GM12878 (cell line): Measurements from ENCODE around the gene COL9A3. TPM values are rescaled to one million over a fixed set of nuclear protein-coding genes. Genes with fewer than 3 reads are reported as not detected.

Experiments
- BACH1 ChIP-seq: fragments of 450-650 bp; IDR thresholded peaks from 2 replicates; pipeline ENCODE4 v1.6.1; 2017; ENCODE audit warnings: mild to moderate bottlenecking, borderline replicate concordance
- BCL3 ChIP-seq: IDR thresholded peaks from 2 replicates; pipeline ENCODE4 v1.6.1; 2011; ENCODE audit warnings: borderline replicate concordance, low read depth, mild to moderate bottlenecking, moderate library complexity, low read length; ENCODE audit not compliant: insufficient read depth, poor library complexity, severe bottlenecking
- BHLHE40 ChIP-seq, 2 experiments: fragments of 450-650 bp in 1 of 2; IDR thresholded peaks; 2 replicates each; pipeline ENCODE4 v1.6.1; 2011 to 2017; ENCODE audit warnings: low read depth in 2 of 2, borderline replicate concordance in 1 of 2, improper control_type of control experiment in 1 of 2, low read length in 1 of 2, mild to moderate bottlenecking in 1 of 2
- BMI1 ChIP-seq: fragments of 450-650 bp; IDR thresholded peaks from 2 replicates; pipeline ENCODE4 v1.6.1; 2016; ENCODE audit warnings: mild to moderate bottlenecking, moderate library complexity, borderline replicate concordance
- CBX3 ChIP-seq: fragments of 200-600 bp; sonication (generic); IDR thresholded peaks from 2 replicates; pipeline ENCODE4 v1.6.1; 2016; ENCODE audit warnings: low read depth, borderline replicate concordance
- CHD1 ChIP-seq: IDR thresholded peaks from 2 replicates; pipeline ENCODE4 v1.6.1; 2012; ENCODE audit warnings: low read depth, low read length, improper control_type of control experiment
- E2F4 ChIP-seq: IDR thresholded peaks from 2 replicates; pipeline ENCODE4 v1.6.1; 2012; ENCODE audit warnings: low read depth, low read length, improper control_type of control experiment
- HDGF ChIP-seq: fragments of 450-650 bp; IDR thresholded peaks from 2 replicates; pipeline ENCODE4 v1.6.1; 2016; ENCODE audit warnings: antibody characterized with exemption
- IKZF1 ChIP-seq: fragments of 450-650 bp; conservative IDR thresholded peaks from 2 replicates; pipeline ENCODE4 v1.6.1; 2017; ENCODE audit warnings: antibody characterized with exemption, mild to moderate bottlenecking
- IRF4 ChIP-seq: IDR thresholded peaks from 2 replicates; pipeline ENCODE4 v1.6.1; 2011; ENCODE audit warnings: low read depth, low read length
- KLF5 ChIP-seq: fragments of 450-650 bp; IDR thresholded peaks from 2 replicates; pipeline ENCODE4 v1.6.1; 2014; ENCODE audit warnings: mild to moderate bottlenecking; ENCODE audit not compliant: partially characterized antibody
- MEF2B ChIP-seq: fragments of 450-650 bp; IDR thresholded peaks from 2 replicates; pipeline ENCODE4 v1.6.1; 2018; ENCODE audit warnings: mild to moderate bottlenecking, moderate library complexity; ENCODE audit not compliant: partially characterized antibody, poor library complexity, severe bottlenecking
- MTA2 ChIP-seq: fragments of 450-650 bp; IDR thresholded peaks from 2 replicates; pipeline ENCODE4 v1.6.1; 2016; ENCODE audit warnings: low read depth, mild to moderate bottlenecking, moderate library complexity
- NR2F1 ChIP-seq: fragments of 450-650 bp; conservative IDR thresholded peaks from 2 replicates; pipeline ENCODE4 v1.6.1; 2017; ENCODE audit warnings: mild to moderate bottlenecking
- PRDM15 ChIP-seq: fragments of 450-650 bp; formaldehyde crosslinking; IDR thresholded peaks from 2 replicates; pipeline ENCODE4 v1.4.0; 2020; ENCODE audit warnings: mild to moderate bottlenecking, moderate library complexity
- RAD21 ChIP-seq: IDR thresholded peaks from 2 replicates; pipeline ENCODE4 v1.6.1; 2011; ENCODE audit warnings: mild to moderate bottlenecking, low read depth, low read length, moderate library complexity; ENCODE audit not compliant: insufficient read depth
- RUNX3 ChIP-seq: IDR thresholded peaks from 2 replicates; pipeline ENCODE4 v1.6.1; 2012; ENCODE audit warnings: low read length, inconsistent platforms
- SMAD5 ChIP-seq: IDR thresholded peaks from 2 replicates; pipeline ENCODE4 v1.6.1; 2016; ENCODE audit warnings: antibody characterized with exemption, low read depth
- SREBF2 ChIP-seq: IDR thresholded peaks from 2 replicates; pipeline ENCODE4 v1.6.1; 2012; ENCODE audit warnings: mild to moderate bottlenecking, low read length
- STAT1 ChIP-seq: fragments of 450-650 bp; conservative IDR thresholded peaks from 2 replicates; pipeline ENCODE4 v1.6.1; 2014; ENCODE audit warnings: antibody characterized with exemption, mild to moderate bottlenecking
- TCF12 ChIP-seq: IDR thresholded peaks from 2 replicates; pipeline ENCODE4 v1.6.1; 2011; ENCODE audit warnings: low read depth, mild to moderate bottlenecking, low read length
- ZNF217 ChIP-seq: fragments of 450-650 bp; IDR thresholded peaks from 2 replicates; pipeline ENCODE4 v1.6.1; 2017; ENCODE audit warnings: antibody characterized with exemption, mild to moderate bottlenecking
- polyA plus RNA-seq, 11 experiments: library from polyadenylated mRNA; depleted of rRNA in 4 of 11; unstranded in 6 of 11; stranded (reverse) in 5 of 11; fragments of >200 nt; fragmentation: Nextera tagmentation in 4 of 11; fragmentation: Illumina TruSeq in 1 of 11; extraction: Ambion mirVana in 4 of 11; extraction: Trizol in 1 of 11; gene quantifications; 1 replicate in 1 of 11; 2 replicates in 10 of 11; pipeline versions ENCODE4 v1.2.1 to v1.2.3, GENCODE V29; 2011 to 2016; ENCODE audit warnings: inconsistent platforms in 2 of 11, missing spikeins in 2 of 11, low read depth in 1 of 11
- total RNA-seq, 4 experiments: library from RNA; depleted of rRNA in 3 of 4; stranded (reverse); fragments of >200 nt in 3 of 4; fragmentation: Illumina TruSeq in 1 of 4; extraction: Trizol in 1 of 4; gene quantifications; 2 replicates each; pipeline versions ENCODE4 v1.2.1 to v1.2.3, GENCODE V29; 2013 to 2021
- TF ChIP-seq, protein P1 (sequence below): fragments of 450-650 bp; IDR thresholded peaks from 2 replicates; pipeline ENCODE4 v1.6.1; 2017; ENCODE audit warnings: mild to moderate bottlenecking, low read depth, inconsistent platforms; ENCODE audit not compliant: poor library complexity, severe bottlenecking

The COL9A3 gene
- total and polyA plus RNA-seq, 10 of the 15 experiments (the other 5 are each of a cell fraction or from before 2014, with no cell fraction given): 0.09 to 1.7 (median 0.63) TPM; not detected in 1

- TF ChIP-seq PRDM15 (CRISPR knock-in tag) (0 out of 2 replicates have a peak, but pooled peaks have one; percentile 14), STAT1 (no peak), IKZF1 (peak; percentile 28; the same call in 1 of the 2 replicates), CBX3 (no peak), RAD21 (no peak), BMI1 (no peak), RUNX3 (peak; percentile 19; the same call in 1 of the 2 replicates), TCF12 (0 out of 2 replicates have a peak, but pooled peaks have one; percentile 12), MEF2B (no peak), E2F4 (no peak), BHLHE40 (IDR thresholded peaks at IDR 0.05; ENCODE audit: borderline replicate concordance in 1 of 2, low read depth in 2 of 2, low read length in 1 of 2) (peak in 1 of 2 experiments; percentile 53; a peak in 2 of 4 replicates), BACH1 (peak; percentile 66), SMAD5 (no peak), HDGF (no peak), ZNF217 (no peak; the same call in 1 of the 2 replicates), IRF4 (no peak), CHD1 (no peak), SREBF2 (no peak), NR2F1 (no peak), MTA2 (no peak), KLF5 (no peak), BCL3 (no peak)
- TF ChIP-seq, protein P1, sequence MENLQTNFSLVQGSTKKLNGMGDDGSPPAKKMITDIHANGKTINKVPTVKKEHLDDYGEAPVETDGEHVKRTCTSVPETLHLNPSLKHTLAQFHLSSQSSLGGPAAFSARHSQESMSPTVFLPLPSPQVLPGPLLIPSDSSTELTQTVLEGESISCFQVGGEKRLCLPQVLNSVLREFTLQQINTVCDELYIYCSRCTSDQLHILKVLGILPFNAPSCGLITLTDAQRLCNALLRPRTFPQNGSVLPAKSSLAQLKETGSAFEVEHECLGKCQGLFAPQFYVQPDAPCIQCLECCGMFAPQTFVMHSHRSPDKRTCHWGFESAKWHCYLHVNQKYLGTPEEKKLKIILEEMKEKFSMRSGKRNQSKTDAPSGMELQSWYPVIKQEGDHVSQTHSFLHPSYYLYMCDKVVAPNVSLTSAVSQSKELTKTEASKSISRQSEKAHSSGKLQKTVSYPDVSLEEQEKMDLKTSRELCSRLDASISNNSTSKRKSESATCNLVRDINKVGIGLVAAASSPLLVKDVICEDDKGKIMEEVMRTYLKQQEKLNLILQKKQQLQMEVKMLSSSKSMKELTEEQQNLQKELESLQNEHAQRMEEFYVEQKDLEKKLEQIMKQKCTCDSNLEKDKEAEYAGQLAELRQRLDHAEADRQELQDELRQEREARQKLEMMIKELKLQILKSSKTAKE: no peak
Observed at GRCh38 chr20:62795023-62795761, 21.7 kb upstream of the COL9A3 start (continued).
